ENCODE measurements around the gene PSTPIP1.
"Not testable (repeated sequence)": the region's sequence is repeated elsewhere in the genome, so short reads cannot be mapped to it uniquely, and the experiment has no call there.

PSTPIP1 gene

DNA sequence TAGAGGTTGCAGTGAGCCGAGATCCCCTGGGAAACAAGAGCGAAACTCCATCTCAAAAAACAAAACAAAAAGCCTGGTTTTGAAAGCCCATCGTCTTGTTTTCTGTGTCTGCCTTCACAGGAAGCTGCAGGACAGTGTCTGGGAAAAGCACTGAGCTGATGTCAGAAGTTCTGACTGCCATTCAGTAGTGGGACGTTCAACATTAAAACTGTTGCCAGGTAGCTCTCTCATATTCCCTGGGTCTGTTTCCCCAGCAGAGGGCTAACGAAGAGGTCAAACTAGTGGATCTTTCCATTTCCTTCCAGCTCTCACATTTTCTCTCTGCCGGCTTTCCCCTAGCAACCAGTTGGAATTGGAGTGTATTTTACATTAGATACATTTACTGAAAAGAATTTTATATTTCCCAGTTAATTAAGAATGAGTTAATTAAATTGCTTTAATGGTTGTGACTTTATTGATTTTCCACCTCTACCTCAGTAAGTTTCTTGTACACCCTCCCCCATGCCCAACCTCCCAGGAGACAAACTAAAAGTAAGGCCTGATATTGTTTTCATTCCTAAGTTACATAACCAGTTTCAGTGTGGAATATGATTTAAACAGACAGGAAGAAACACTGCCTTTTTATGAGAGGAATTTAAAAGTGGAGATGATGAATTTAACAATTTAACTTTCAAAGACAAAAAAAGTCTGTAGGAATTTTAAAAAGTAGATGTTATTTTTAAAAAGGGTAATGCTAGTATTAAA, 33.5 kb upstream of the PSTPIP1 start:
- TF ChIP-seq, protein P1, sequence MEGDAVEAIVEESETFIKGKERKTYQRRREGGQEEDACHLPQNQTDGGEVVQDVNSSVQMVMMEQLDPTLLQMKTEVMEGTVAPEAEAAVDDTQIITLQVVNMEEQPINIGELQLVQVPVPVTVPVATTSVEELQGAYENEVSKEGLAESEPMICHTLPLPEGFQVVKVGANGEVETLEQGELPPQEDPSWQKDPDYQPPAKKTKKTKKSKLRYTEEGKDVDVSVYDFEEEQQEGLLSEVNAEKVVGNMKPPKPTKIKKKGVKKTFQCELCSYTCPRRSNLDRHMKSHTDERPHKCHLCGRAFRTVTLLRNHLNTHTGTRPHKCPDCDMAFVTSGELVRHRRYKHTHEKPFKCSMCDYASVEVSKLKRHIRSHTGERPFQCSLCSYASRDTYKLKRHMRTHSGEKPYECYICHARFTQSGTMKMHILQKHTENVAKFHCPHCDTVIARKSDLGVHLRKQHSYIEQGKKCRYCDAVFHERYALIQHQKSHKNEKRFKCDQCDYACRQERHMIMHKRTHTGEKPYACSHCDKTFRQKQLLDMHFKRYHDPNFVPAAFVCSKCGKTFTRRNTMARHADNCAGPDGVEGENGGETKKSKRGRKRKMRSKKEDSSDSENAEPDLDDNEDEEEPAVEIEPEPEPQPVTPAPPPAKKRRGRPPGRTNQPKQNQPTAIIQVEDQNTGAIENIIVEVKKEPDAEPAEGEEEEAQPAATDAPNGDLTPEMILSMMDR (conservative IDR thresholded peaks at IDR 0.05; ENCODE audit: low read depth, low read length): no peak
- H3K4me3 ChIP-seq (ENCODE audit: low read length): no peak overlapping the region
- DNase-seq (ENCODE audit: low read depth): no peak

DNA sequence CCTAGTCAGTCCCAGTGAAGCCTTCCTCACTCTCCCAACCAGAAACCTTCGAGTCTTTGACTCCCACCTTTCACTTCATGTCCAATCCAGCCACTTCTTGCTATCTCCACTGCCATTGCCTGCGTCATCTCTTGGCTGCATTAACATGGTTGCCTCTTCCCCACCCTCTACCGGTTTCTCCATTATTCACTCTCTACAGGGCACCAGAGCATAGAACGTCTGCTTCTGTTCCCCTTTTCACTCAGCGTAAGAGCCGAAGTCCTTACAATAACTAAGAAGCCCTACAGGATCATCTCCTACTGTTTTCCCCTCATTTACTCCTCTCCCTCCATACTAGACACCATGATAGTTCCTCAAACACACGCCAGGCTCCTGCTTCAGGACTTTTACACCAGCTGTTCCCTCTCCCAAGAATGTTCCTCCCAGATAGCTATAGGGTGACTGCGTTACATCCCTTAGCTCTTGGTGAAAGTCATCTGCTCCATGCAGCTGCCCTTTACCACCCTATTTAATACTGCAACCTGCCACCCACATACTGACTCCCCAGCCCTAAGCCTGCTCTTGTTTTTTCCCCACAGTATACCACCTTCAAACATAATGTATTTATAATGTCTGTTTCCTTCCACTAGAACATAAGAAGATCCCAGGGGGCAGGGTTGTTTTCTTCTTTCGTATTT, 32.5 kb upstream of the PSTPIP1 start:
- TF ChIP-seq, protein P1 (conservative IDR thresholded peaks at IDR 0.05; ENCODE audit: low read depth, low read length): no peak
- no peak overlapping the region for H3K4me3 ChIP-seq (ENCODE audit: low read length)
- DNase-seq (ENCODE audit: low read depth): no peak

DNA sequence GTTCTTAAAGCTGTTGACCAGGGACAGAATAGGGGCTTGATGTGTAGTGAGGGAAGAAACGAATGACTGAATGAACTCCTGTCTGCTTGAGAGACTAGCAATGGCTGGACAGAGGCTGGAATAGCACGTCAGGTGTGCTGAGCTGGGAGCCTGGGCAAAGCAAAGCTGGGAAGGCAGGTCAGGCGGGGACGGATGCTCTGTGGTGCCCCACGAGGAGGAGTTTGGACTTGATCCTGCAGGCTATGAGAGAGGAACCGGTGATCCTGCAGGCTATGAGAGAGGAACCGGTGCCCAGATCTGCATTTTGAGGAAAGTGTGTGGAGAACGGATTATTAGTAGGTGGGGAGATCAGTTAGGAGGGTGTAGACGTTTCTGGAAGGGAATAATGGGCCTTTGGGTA, 31.3 kb upstream of the PSTPIP1 start:
- no peak for DNase-seq (ENCODE audit: low read depth)
- TF ChIP-seq, protein P1 (conservative IDR thresholded peaks at IDR 0.05; ENCODE audit: low read depth, low read length): no peak
- H3K4me3 ChIP-seq (ENCODE audit: low read length): no peak overlapping the region

DNA sequence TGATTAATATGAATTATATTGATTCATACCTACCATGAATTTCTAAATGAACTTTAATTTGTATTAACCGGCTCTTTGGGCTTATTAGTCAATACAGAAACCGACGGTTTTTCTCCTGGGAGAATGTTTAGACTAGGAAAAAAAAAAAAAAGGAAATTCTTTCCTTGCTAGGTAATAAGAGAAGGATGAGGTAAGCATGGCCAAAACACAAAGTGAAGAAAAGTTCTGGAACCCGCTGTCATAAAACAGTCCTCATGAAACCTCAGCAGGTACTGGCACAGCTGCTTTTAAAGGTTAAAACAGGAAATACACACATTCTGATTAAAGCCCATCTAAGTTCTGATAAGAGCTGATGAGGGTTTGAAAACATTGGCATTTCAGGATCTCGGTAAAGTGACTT, 30.8 kb upstream of the PSTPIP1 start:
- DNase-seq (ENCODE audit: low read depth): no peak
- TF ChIP-seq, protein P1 (conservative IDR thresholded peaks at IDR 0.05; ENCODE audit: low read depth, low read length): no peak
- H3K4me3 ChIP-seq (ENCODE audit: low read length): no peak overlapping the region

DNA sequence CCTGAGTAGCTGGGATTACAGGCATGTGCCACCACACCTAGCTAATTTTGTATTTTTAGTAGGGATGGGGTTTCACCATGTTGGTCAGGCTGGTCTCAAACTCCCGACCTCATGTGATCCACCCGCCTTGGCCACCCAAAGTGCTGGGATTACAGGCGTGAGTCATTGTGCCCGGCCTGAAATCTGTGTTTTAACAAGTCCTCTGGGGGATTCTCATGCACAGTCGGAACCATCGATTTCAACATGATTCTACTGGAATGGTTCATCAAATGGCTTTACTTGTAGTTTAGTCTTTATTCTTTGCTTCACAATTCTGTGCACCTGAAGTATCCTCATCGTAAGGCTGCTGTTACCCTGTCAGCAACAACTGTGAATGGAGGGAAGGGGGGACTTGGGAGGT, 28.9 kb upstream of the PSTPIP1 start:
- not testable (repeated sequence) for H3K4me3 ChIP-seq (ENCODE audit: low read length); DNase-seq (ENCODE audit: low read depth)

DNA sequence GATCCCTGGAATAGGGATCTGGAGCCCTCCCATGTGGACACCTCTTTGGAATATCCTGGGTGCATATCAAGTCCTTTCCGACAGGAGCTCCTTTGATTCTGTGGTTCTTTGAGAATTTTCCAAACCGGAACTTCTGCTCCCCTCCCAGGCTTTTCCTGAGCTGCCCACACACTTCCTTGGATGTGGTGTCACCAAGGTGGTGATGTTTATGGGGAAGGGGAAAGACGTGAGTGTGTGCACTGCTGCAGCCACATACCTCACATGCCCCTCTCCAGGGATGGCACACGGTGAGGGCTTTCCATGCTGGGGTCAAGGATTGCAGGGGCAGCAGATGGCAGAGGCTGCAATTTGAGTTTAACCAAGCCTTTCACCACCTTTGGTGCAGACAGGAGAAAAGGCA, 27.9 kb upstream of the PSTPIP1 start:
- no peak for DNase-seq (ENCODE audit: low read depth)
- no peak overlapping the region for H3K4me3 ChIP-seq (ENCODE audit: low read length)
- TF ChIP-seq, protein P1 (conservative IDR thresholded peaks at IDR 0.05; ENCODE audit: low read depth, low read length): no peak

DNA sequence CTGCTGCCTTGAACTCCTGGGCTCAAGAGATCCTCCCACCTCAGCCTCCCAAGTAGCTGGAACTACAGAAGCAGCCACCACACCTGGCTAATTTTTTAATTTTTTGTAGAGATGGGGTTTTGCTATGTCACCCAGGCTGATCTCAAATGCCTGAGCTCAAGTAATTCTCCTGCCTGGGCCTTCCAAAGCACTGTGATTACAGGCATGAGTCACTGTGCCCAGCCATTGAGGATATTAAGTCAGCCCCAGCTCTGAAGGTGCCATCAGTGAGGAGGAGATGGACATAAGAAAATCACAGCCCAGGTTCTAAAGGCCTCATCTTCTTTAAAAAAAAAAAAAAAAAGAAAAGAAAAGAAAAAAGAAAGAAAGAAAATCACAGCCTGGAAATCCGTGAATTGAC, 26.6 kb upstream of the PSTPIP1 start:
- no peak for DNase-seq (ENCODE audit: low read depth)
- TF ChIP-seq, protein P1 (conservative IDR thresholded peaks at IDR 0.05; ENCODE audit: low read depth, low read length): no peak
- H3K4me3 ChIP-seq (ENCODE audit: low read length): no peak overlapping the region
